MM.1S (cell line): ENCODE results near the gene ZCCHC8.
A peak's percentile ranks its signal among the peaks of the same experiment; 100 is the strongest.

Source experiments
- DNase-seq: peaks from one replicate; pipeline ENCODE4 v3.0.0-alpha.2; 2015
- H2AFZ ChIP-seq: fragments of 300-600 bp; sonication (generic); 2 replicates; pipeline ENCODE4 v1.6.0; 2016; ENCODE audit warnings: antibody characterized with exemption, low read length
- H3F3A ChIP-seq: fragments of 300-600 bp; sonication (generic); 2 replicates; pipeline ENCODE4 v1.6.1; 2016; ENCODE audit warnings: mild to moderate bottlenecking, antibody characterized with exemption, low read length, moderate library complexity, mixed read lengths; ENCODE audit not compliant: insufficient read depth
- H3K27ac ChIP-seq: fragments of 300-600 bp; sonication (generic); 2 replicates; pipeline ENCODE4 v1.5.1; 2016; ENCODE audit warnings: mild to moderate bottlenecking, low read length
- H3K27me3 ChIP-seq: fragments of 300-600 bp; sonication (generic); replicated peaks from 2 replicates; pipeline ENCODE4 v1.6.0; 2016; ENCODE audit warnings: low read length; ENCODE audit not compliant: insufficient read depth
- H3K36me3 ChIP-seq: fragments of 300-600 bp; sonication (generic); replicated peaks from 2 replicates; pipeline ENCODE4 v1.6.1; 2016; ENCODE audit warnings: mild to moderate bottlenecking, low read length, mixed read lengths; ENCODE audit not compliant: insufficient read depth
- H3K4me1 ChIP-seq: fragments of 300-600 bp; sonication (generic); 2 replicates; pipeline ENCODE4 v1.6.1; 2016; ENCODE audit warnings: low read length, mixed read lengths
- H3K4me2 ChIP-seq: fragments of 300-600 bp; sonication (generic); 2 replicates; pipeline ENCODE4 v1.6.0; 2016; ENCODE audit warnings: low read depth, low read length
- H3K4me3 ChIP-seq: fragments of 300-600 bp; sonication (generic); 2 replicates; pipeline ENCODE4 v1.5.1; 2016; ENCODE audit warnings: low read length, mixed read lengths
- H3K79me2 ChIP-seq: fragments of 300-600 bp; sonication (generic); 2 replicates; pipeline ENCODE4 v1.6.1; 2016; ENCODE audit warnings: mixed run types, low read length, mixed read lengths
- H3K9ac ChIP-seq: fragments of 300-600 bp; sonication (generic); 2 replicates; pipeline ENCODE4 v1.6.1; 2016; ENCODE audit warnings: low read length, mixed read lengths
- H3K9me2 ChIP-seq: fragments of 300-600 bp; sonication (generic); replicated peaks from 2 replicates; pipeline ENCODE4 v1.6.1; 2016; ENCODE audit warnings: mild to moderate bottlenecking, low read length, mixed read lengths; ENCODE audit not compliant: insufficient read depth
- H3K9me3 ChIP-seq: fragments of 300-600 bp; sonication (generic); replicated peaks from 2 replicates; pipeline ENCODE4 v1.6.1; 2016; ENCODE audit warnings: mild to moderate bottlenecking, low read length, mixed read lengths; ENCODE audit not compliant: insufficient read depth
- H4K20me1 ChIP-seq: fragments of 300-600 bp; sonication (generic); 2 replicates; pipeline ENCODE4 v1.6.1; 2016; ENCODE audit warnings: mild to moderate bottlenecking, low read length, moderate library complexity, mixed read lengths; ENCODE audit not compliant: insufficient read depth
- EZH2 ChIP-seq: fragments of 300-600 bp; sonication (generic); optimal IDR thresholded peaks from 2 replicates; pipeline ENCODE3; 2017; ENCODE audit warnings: low read depth, mild to moderate bottlenecking, antibody characterized with exemption, low read length, mixed read lengths
- EZH2phosphoT487 ChIP-seq: fragments of 300-600 bp; sonication (generic); IDR thresholded peaks from 2 replicates; pipeline ENCODE4 v1.6.1; 2018; ENCODE audit warnings: antibody characterized with exemption, low read length
- TF ChIP-seq, protein P1 (sequence below): fragments of 300-600 bp; sonication (generic); IDR thresholded peaks from 2 replicates; pipeline ENCODE4 v1.5.1; 2016; ENCODE audit warnings: antibody characterized with exemption, low read length, mixed read lengths

The ZCCHC8 gene

DNA sequence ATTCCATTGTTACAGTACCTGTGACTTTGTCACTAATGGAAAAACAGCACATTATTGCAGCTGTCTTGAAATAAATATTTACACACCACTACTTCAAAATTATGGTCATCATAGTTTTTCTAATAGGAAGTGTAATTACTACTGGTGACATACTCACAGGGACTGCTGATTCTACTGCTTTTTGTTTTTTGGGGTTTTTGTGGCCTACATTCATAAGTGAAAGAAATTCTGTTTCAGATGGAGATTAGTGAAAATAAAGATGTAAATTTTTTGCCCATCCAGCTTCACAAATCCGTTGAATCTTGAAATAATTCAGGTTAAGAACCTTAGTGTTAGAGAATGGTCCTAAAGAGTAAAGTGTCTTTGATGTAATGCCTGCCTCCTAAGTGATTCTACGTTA, 43.8 kb upstream of the ZCCHC8 start:
- Histone ChIP-seq H2AFZ (no peak overlapping the region), H3K4me2 (no peak overlapping the region), H3K27me3 (no peaks in the 10 kb centered on the region), H3K9me2 (no peaks in the 10 kb centered on the region), H3F3A (no peaks in the 10 kb centered on the region), H3K79me2 (no peaks in the 10 kb centered on the region), H4K20me1 (no peaks in the 10 kb centered on the region), H3K9ac (no peak overlapping the region), H3K36me3 (no peaks in the 10 kb centered on the region), H3K9me3 (no peaks in the 10 kb centered on the region), H3K27ac (peak overlapping the region; percentile 25; the same call in 1 of the 2 replicates), H3K4me1 (0 out of 2 replicates have a peak, but pooled peaks cover 8% of the 10 kb centered on the region), H3K4me3 (no peak overlapping the region)
- TF ChIP-seq, protein P1, sequence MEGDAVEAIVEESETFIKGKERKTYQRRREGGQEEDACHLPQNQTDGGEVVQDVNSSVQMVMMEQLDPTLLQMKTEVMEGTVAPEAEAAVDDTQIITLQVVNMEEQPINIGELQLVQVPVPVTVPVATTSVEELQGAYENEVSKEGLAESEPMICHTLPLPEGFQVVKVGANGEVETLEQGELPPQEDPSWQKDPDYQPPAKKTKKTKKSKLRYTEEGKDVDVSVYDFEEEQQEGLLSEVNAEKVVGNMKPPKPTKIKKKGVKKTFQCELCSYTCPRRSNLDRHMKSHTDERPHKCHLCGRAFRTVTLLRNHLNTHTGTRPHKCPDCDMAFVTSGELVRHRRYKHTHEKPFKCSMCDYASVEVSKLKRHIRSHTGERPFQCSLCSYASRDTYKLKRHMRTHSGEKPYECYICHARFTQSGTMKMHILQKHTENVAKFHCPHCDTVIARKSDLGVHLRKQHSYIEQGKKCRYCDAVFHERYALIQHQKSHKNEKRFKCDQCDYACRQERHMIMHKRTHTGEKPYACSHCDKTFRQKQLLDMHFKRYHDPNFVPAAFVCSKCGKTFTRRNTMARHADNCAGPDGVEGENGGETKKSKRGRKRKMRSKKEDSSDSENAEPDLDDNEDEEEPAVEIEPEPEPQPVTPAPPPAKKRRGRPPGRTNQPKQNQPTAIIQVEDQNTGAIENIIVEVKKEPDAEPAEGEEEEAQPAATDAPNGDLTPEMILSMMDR: no peak
- TF ChIP-seq EZH2phosphoT487: no peak
- TF ChIP-seq EZH2: no peak
- DNase-seq: no peak

DNA sequence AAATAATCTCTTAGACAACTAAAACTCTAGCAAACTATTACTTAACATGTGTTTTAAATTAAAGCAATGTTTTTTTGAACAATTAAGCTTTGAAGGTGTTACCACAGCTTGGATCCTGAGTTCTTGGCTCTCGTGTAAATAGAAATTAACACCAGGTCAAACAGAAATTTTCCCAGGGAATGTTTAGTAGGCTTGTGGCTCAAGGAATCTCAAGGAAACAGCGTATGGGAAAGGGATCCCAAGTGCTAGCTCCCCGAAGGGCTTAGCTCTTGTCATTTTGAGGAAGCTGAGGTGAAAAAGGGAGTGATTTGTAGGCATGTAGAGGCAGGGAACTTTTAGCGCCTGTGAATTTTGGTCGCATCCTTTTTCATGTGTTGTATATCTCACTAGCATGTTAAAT, 37.8 kb upstream of the ZCCHC8 start:
- H4K20me1 ChIP-seq: no peaks in the 10 kb centered on the region
- H3F3A ChIP-seq: no peaks in the 10 kb centered on the region
- no peak overlapping the region for H2AFZ ChIP-seq
- H3K36me3 ChIP-seq: no peaks in the 10 kb centered on the region
- DNase-seq: no peak
- no peaks in the 10 kb centered on the region for H3K9me3 ChIP-seq
- no peak for TF ChIP-seq EZH2
- no peak for TF ChIP-seq EZH2phosphoT487
- TF ChIP-seq, protein P1: no peak
- H3K4me3 ChIP-seq: no peak overlapping the region
- no peaks in the 10 kb centered on the region for H3K9me2 ChIP-seq
- H3K9ac ChIP-seq: no peak overlapping the region
- no peaks in the 10 kb centered on the region for H3K4me1 ChIP-seq
- no peaks in the 10 kb centered on the region for H3K27me3 ChIP-seq
- H3K4me2 ChIP-seq: no peak overlapping the region
- H3K27ac ChIP-seq: no peak overlapping the region
- H3K79me2 ChIP-seq: peaks cover 2% of the 10 kb centered on the region

DNA sequence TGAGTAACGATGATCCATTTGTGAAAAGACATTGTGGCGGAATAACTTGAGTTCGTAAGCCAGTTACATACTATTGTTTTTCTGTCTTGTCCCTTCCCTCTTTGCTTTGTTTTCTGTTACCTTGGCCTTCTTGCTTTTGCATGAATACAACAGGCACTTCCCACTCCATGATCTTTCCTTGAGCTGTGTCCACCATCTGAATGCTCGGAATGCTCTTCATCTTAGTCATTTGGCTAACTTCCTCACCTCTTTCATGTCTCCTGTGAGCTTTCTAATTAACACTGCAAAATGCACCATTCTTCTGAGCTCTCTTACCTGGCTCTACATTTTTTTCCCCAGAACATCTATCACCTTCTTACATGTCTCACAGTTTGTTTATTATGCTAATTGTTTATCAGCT, 36.3 kb upstream of the ZCCHC8 start:
- H3K79me2 ChIP-seq: peaks cover 8% of the 10 kb centered on the region
- H3K27me3 ChIP-seq: no peaks in the 10 kb centered on the region
- TF ChIP-seq EZH2phosphoT487 (no peak), EZH2 (no peak)
- TF ChIP-seq, protein P1: no peak
- H3K4me3 ChIP-seq: no peak overlapping the region
- no peak overlapping the region for H3K4me2 ChIP-seq
- no peaks in the 10 kb centered on the region for H3K9me2 ChIP-seq
- no peak for DNase-seq
- no peaks in the 10 kb centered on the region for H4K20me1 ChIP-seq
- no peaks in the 10 kb centered on the region for H3K36me3 ChIP-seq
- no peak overlapping the region for H3K9ac ChIP-seq
- H3K9me3 ChIP-seq: no peaks in the 10 kb centered on the region
- H3K4me1 ChIP-seq: no peaks in the 10 kb centered on the region
- H2AFZ ChIP-seq: no peak overlapping the region
- no peaks in the 10 kb centered on the region for H3F3A ChIP-seq
- no peak overlapping the region for H3K27ac ChIP-seq
